GM12864 (cell line): Measurements from ENCODE around the gene SCAF8.

Experiments
- DNase-seq: peaks from one replicate; pipeline ENCODE4 v3.0.0-alpha.2; 2011; ENCODE audit warnings: low read depth
- H3K4me3 ChIP-seq: 2 replicates; pipeline ENCODE4 v1.5.1; 2011; ENCODE audit warnings: mild to moderate bottlenecking, low read depth, low read length, control low read depth
- TF ChIP-seq, protein P1 (sequence below): IDR thresholded peaks from 2 replicates; pipeline ENCODE4 v1.5.1; 2011; ENCODE audit warnings: low read depth, mild to moderate bottlenecking, moderate library complexity, low read length, control low read depth, inconsistent platforms; ENCODE audit errors: missing control alignments

SCAF8 gene

GRCh38 chr6:154782193-154782592 lies 49.0 kb downstream of the SCAF8 start:
- H3K4me3 ChIP-seq: no peak overlapping the region
- DNase-seq: no peak
- TF ChIP-seq, protein P1, sequence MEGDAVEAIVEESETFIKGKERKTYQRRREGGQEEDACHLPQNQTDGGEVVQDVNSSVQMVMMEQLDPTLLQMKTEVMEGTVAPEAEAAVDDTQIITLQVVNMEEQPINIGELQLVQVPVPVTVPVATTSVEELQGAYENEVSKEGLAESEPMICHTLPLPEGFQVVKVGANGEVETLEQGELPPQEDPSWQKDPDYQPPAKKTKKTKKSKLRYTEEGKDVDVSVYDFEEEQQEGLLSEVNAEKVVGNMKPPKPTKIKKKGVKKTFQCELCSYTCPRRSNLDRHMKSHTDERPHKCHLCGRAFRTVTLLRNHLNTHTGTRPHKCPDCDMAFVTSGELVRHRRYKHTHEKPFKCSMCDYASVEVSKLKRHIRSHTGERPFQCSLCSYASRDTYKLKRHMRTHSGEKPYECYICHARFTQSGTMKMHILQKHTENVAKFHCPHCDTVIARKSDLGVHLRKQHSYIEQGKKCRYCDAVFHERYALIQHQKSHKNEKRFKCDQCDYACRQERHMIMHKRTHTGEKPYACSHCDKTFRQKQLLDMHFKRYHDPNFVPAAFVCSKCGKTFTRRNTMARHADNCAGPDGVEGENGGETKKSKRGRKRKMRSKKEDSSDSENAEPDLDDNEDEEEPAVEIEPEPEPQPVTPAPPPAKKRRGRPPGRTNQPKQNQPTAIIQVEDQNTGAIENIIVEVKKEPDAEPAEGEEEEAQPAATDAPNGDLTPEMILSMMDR: no peak

DNA sequence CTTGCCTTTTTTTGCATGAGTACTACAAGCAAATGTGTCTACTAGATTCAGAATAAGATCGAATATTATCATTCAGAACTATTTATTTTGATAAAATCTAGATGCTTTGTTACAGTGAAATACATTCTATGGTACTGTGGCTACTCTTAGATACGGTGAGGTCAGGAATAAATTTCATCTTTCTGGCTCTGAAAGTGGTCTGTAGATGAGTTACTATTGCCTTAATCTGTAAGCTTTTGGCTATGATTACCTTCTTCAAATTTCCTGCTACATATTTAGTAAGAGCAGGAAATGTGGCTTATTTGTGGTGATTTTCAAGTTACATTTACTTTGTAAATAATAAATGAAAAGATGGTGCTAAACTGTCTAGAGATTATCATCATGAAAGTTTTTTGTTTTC lies 50.0 kb downstream of the SCAF8 start:
- TF ChIP-seq, protein P1: no peak
- no peak for DNase-seq
- no peak overlapping the region for H3K4me3 ChIP-seq

DNA sequence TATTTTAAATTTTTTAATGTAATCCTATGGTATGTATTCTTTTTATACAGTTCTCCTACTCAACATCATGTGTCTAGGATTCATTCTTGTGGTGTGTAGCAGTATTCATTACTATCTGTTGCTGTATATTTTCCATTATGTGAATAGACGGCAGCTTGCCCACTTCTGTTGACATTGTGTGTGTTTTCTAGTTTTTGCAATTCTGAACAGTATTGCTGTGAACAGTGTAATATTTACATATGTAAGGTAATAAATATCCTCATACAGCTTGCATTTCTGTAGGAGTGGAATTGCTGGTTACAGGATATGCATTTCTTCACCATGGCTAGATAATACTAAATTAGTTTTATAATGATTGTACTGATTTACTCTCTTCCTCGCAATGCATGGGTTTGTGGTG lies 51.9 kb downstream of the SCAF8 start:
- DNase-seq: no peak
- H3K4me3 ChIP-seq: no peak overlapping the region
- TF ChIP-seq, protein P1: no peak

DNA sequence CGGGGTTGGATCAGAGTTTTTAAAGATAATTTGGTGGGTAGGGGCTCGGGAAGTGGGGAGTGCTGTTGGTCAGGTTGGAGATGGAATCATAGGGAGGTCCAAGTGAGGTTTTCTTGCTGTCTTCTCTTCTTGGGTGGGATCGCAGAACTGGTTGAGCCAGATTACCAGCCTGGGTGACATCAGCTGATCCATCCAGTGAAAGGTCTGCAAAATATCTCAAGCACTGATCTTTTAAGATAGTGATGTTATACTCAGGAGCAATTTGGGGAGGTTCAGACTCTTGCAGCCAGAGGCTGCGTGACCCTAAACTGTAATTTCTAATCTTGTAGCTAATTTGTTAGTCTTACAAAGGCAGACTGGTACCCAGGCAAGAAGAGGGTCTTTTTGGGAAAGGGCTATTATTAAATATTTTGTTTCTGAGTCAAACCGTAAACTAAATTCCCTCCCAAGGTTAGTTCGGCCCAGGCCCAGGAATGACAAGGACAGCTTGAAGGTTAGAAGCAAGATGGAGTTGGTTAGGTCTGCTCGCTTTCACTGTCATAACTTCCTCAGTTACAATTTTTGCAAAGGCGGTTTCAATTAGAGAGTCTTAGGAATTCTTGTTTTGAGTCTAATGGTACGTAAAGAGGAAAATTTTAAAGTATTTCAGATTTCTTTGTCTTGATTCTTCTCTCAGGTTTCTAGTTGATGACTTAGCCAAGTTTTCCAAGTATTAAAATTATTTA lies 53.1 kb downstream of the SCAF8 start:
- no peak overlapping the region for H3K4me3 ChIP-seq
- DNase-seq: no peak
- TF ChIP-seq, protein P1: no peak

GRCh38 chr6:154791556-154792317 lies 58.5 kb downstream of the SCAF8 start:
- TF ChIP-seq, protein P1: no peak
- no peak for DNase-seq
- H3K4me3 ChIP-seq: no peak overlapping the region

DNA sequence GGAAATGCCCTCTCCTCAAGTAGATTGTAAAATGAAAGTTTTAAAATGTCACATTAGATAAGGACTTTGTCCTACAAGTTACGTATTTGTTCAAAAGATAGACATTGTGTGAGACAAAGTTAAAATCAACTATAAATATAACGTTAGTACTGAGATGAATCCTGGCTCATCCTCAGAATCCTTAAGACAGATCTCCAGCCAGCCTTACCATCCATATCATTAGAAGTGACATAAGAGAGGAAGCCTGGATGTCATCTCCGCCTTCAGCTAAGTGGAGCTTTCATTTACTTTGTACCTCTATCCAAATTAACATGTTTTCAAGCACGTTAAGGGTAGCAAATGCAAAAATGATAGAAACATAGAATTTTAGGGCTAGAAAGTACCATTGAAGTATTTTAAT lies 59.1 kb downstream of the SCAF8 start:
- no peak for DNase-seq
- H3K4me3 ChIP-seq: no peak overlapping the region
- TF ChIP-seq, protein P1: no peak
